SIG-M5 (cell line): ENCODE measurements around the gene MIER2.

Experiments
- DNase-seq: peaks from one replicate; lab custom pipeline; 2025; lab: John Stamatoyannopoulos, UW

Gene MIER2

GRCh38 chr19:307793-308420, 36.7 kb downstream of the MIER2 start:
- DNase-seq, result no peak

- no peak for DNase-seq
Measured at GRCh38 chr19:307111-307531, 37.5 kb downstream of the MIER2 start.

GRCh38 chr19:306151-306900, 38.3 kb downstream of the MIER2 start:
- DNase-seq, result no peak

- no peak for DNase-seq
Measured at GRCh38 chr19:305240-306150, 39.1 kb downstream of the MIER2 start.

GRCh38 chr19:296476-297225, 47.9 kb downstream of the MIER2 start:
- no peak for DNase-seq

GRCh38 chr19:295687-296370, 48.8 kb downstream of the MIER2 start:
- DNase-seq, result no peak

- no peak for DNase-seq
Measured at GRCh38 chr19:294946-295686, 49.5 kb downstream of the MIER2 start.

GRCh38 chr19:294341-294945, 50.2 kb downstream of the MIER2 start:
- no peak for DNase-seq

- no peak for DNase-seq
Measured at GRCh38 chr19:293436-294110, 51.0 kb downstream of the MIER2 start.

- DNase-seq, result no peak
Measured at GRCh38 chr19:292951-293350, 51.6 kb downstream of the MIER2 start.

- DNase-seq, result no peak
Measured at GRCh38 chr19:292281-292884, 52.2 kb downstream of the MIER2 start.

- DNase-seq, result no peak
Measured at GRCh38 chr19:291561-292280, 52.9 kb downstream of the MIER2 start.

GRCh38 chr19:291006-291521, 53.5 kb downstream of the MIER2 start, which contains the start of gene PLPP2:
Gene PLPP2, minus strand, starts transcription at chr19:291403. Its CDS starts 67 bp downstream, at chr19:291336.
- no peak for DNase-seq

GRCh38 chr19:290372-291005, 54.1 kb downstream of the MIER2 start:
- DNase-seq, result no peak

- no peak for DNase-seq
Measured at GRCh38 chr19:289651-290371, 54.8 kb downstream of the MIER2 start.

GRCh38 chr19:288911-289310, 55.7 kb downstream of the MIER2 start:
- no peak for DNase-seq

GRCh38 chr19:287381-287871, 57.2 kb downstream of the MIER2 start:
- no peak for DNase-seq
